ENCODE results near the gene AUH.

Gene AUH

GRCh38 chr9:91340395-91340967 is 21.2 kb downstream of the AUH start:
- TF ChIP-seq CTCF (conservative IDR thresholded peaks at IDR 0.05; ENCODE audit: low read depth, low read length), result no peak
- no peak overlapping the region for H3K4me3 ChIP-seq (ENCODE audit: low read length)
- no peak for DNase-seq (ENCODE audit: low read depth)

DNA sequence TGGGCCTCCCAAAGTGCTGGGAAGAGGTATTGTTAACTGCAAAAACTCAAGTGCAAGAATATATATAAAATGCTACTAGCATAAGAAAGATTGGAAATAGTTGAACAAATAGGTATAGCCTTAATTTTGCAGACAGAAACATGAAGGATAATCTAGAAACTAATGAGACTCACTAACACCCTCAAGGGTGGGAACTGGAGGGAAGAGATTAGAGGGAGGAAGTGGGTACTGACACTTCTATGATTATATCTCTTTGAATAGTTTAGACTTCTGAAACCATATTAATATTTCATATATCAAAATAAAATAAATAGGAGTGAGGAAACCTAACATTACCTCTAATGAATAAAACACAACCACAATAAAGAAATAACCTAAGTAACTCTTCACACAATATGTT is 23.0 kb downstream of the AUH start:
- no peak overlapping the region for H3K4me3 ChIP-seq (ENCODE audit: low read length)
- DNase-seq (ENCODE audit: low read depth), result no peak
- TF ChIP-seq CTCF (conservative IDR thresholded peaks at IDR 0.05; ENCODE audit: low read depth, low read length), result no peak

DNA sequence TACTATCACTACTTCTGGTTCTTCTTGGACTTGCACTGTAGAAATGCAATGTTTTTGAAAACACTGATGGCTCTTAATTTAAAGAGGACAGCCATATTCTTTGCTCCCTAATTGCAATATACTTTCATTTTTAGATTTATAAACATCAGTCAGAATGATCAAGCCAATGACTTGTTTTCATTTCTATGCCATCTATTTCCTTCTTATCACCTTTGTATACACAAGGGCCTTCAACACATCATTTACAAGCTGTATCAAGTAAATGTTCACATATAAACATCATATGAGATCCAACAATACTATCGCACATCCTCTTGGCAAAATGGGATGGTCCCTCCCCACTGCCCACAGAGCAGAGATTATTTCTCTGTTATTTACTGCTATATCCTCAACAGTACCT is 24.9 kb downstream of the AUH start:
- H3K4me3 ChIP-seq (ENCODE audit: low read length), result no peak overlapping the region
- no peak for TF ChIP-seq CTCF (conservative IDR thresholded peaks at IDR 0.05; ENCODE audit: low read depth, low read length)
- DNase-seq (ENCODE audit: low read depth), result no peak

DNA sequence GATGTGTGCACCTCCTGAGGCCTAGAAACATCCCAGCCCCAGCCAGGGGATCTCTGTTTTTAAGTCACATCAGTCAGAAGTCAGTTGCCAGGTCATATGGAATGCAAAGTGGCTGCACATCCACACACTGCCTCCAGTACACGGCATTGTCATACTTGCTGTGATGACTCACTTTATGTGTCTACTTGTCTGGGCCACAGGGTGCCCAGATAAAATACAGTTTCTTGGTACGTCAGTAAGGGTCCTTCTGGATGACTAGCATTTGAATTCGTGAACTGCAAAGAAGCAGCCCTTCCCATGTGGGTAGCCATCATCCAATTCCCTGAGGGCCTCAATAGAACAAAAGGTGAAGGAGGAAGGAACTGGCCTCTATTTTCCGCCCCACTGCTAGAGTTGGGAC is 27.7 kb downstream of the AUH start:
- DNase-seq (ENCODE audit: low read depth), result no peak
- no peak overlapping the region for H3K4me3 ChIP-seq (ENCODE audit: low read length)
- TF ChIP-seq CTCF (conservative IDR thresholded peaks at IDR 0.05; ENCODE audit: low read depth, low read length), result no peak

DNA sequence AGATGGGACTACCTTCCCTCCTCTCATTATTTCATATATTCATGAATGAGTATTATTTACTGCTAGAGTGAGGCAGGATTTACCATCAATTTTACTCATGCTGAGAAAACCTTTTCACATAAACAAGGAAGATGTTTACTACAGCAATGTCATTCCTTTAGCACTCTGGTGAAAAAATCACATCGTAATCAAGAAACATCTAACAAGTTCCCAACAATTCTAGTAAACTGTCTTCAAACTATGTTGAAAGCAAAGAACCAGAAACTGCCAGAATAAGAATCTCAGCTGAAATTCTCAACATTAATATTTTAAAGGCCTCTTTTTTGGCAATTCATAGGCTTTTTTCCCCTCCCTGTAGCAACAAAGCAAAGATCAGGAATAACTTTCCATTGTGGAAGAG is 28.2 kb downstream of the AUH start:
- no peak for TF ChIP-seq CTCF (conservative IDR thresholded peaks at IDR 0.05; ENCODE audit: low read depth, low read length)
- DNase-seq (ENCODE audit: low read depth), result no peak

GRCh38 chr9:91332546-91333231 is 29.0 kb downstream of the AUH start:
- no peak overlapping the region for H3K4me3 ChIP-seq (ENCODE audit: low read length)
- DNase-seq (ENCODE audit: low read depth), result no peak
- TF ChIP-seq CTCF (conservative IDR thresholded peaks at IDR 0.05; ENCODE audit: low read depth, low read length), result no peak

More for the DNA sequence above, 28.2 kb downstream of the AUH start:
- H3K4me3 ChIP-seq (ENCODE audit: low read length), result no peak overlapping the region

- H3K4me3 ChIP-seq (ENCODE audit: low read length), result no peak overlapping the region
- no peak for TF ChIP-seq CTCF (conservative IDR thresholded peaks at IDR 0.05; ENCODE audit: low read depth, low read length)
- DNase-seq (ENCODE audit: low read depth), result no peak
Measured at GRCh38 chr9:91331849-91332248, 29.9 kb downstream of the AUH start.

Data from retinal pigment epithelial cell (primary cell).